A549 (cell line): ENCODE results near the gene LEUTX. TPM values are rescaled to one million over a fixed set of nuclear protein-coding genes. Genes with fewer than 3 reads are reported as not detected.

Experiments used
- ATAC-seq, 2 experiments: fragments of 200-7000 bp in 1 of 2; fragments of >200 bp in 1 of 2; cut with Nextera tagmentation in 1 of 2; cut with Tn5 transposase in 1 of 2; 3 replicates each; pipeline versions ENCODE4 v1.8.0 to v1.9.1; 2018 to 2020; ENCODE audit warnings: mild to moderate bottlenecking in 1 of 2, moderate library complexity in 1 of 2
- CTCF ChIA-PET: fragments of 300-600 bp; sonication (Branson Sonifier 250); formaldehyde crosslinking; extraction: SDS; loops from one replicate; lab custom pipeline; 2021; ENCODE audit warnings: antibody characterized with exemption, inconsistent platforms; lab: Yijun Ruan, JAX
- POLR2A ChIA-PET: fragments of 350-600 bp; formaldehyde crosslinking; extraction: SDS; loops from one replicate; lab custom pipeline; 2021; ENCODE audit warnings: antibody characterized with exemption, inconsistent platforms; lab: Yijun Ruan, JAX
- DNase-seq, 2 experiments: peaks; one replicate each; pipeline versions ENCODE4 v3.0.0 to v3.0.0-alpha.2; 2011 to 2016; ENCODE audit warnings: low read depth in 1 of 2, low spot score in 1 of 2
- FAIRE-seq: peaks from 2 replicates; lab custom pipeline; 2011; peaks lifted over from hg19 to GRCh38; lab: Jason Lieb, UNC
- H3K27ac ChIP-seq, 2 experiments: fragments of >200 bp; sonication (Bioruptor Twin); formaldehyde crosslinking; 3 replicates each; pipeline ENCODE4 v1.5.1; 2016 to 2017
- H3K4me1 ChIP-seq: fragments of >200 bp; sonication (Bioruptor Twin); formaldehyde crosslinking; 3 replicates; pipeline ENCODE4 v1.6.1; 2016
- H3K4me2 ChIP-seq: fragments of >200 bp; sonication (Bioruptor Twin); formaldehyde crosslinking; 3 replicates; pipeline ENCODE4 v1.6.1; 2016
- H3K4me3 ChIP-seq: fragments of >200 bp; sonication (Bioruptor Twin); formaldehyde crosslinking; 3 replicates; pipeline ENCODE4 v1.5.1; 2016
- H3K9me3 ChIP-seq: fragments of >200 bp; sonication (Bioruptor Twin); formaldehyde crosslinking; 3 replicates; pipeline ENCODE4 v1.6.1; 2016
- HOXA7 ChIP-seq: fragments of 250-450 bp; sonication (Bioruptor Pico); IDR thresholded peaks from 2 replicates; pipeline ENCODE4 v1.5.0; 2020; ENCODE audit warnings: mild to moderate bottlenecking, moderate library complexity
- MAFK ChIP-seq: fragments of 450-650 bp; IDR thresholded peaks from 2 replicates; pipeline ENCODE4 v1.6.1; 2014; ENCODE audit not compliant: partially characterized antibody
- POLR2AphosphoS2 ChIP-seq: conservative IDR thresholded peaks from 2 replicates; pipeline ENCODE4 v1.6.1; 2012; ENCODE audit warnings: low read length, improper control_type of control experiment, inconsistent platforms
- RARB ChIP-seq: fragments of 250-450 bp; sonication (Bioruptor Pico); IDR thresholded peaks from 2 replicates; pipeline ENCODE4 v1.8.0; 2021; ENCODE audit warnings: mild to moderate bottlenecking, moderate library complexity
- ZFP36 ChIP-seq: fragments of 450-650 bp; IDR thresholded peaks from 2 replicates; pipeline ENCODE4 v1.6.1; 2014; ENCODE audit warnings: borderline replicate concordance; ENCODE audit not compliant: partially characterized antibody
- WGBS: methylation state at CpG from one replicate; pipeline ENCODE4 v1.1.6; 2017; ENCODE audit errors: missing lambda C conversion rate; 5-methylcytosine and 5-hydroxymethylcytosine counted together
- polyA plus RNA-seq, 4 experiments: library from polyadenylated mRNA; depleted of rRNA in 3 of 4; stranded (reverse); fragments of >200 nt; fragmentation: RNase III in 1 of 4; extraction: RNeasy Plus Mini Kit Qiagen cat#74134 plus additional on column Dnase treatment in 1 of 4; gene quantifications; 2 replicates in 3 of 4; 3 replicates in 1 of 4; pipeline ENCODE4 v1.2.3, GENCODE V29; 2011 to 2017
- small RNA-seq, 6 experiments: library from RNA; depleted of rRNA; stranded (forward); fragments of <200 nt; gene quantifications; one replicate each; pipeline ENCODE3, GENCODE V24; 2012

LEUTX gene
- polyA plus RNA-seq, 2 of the 4 experiments (the other 2 are of a cell fraction) = not detected

GRCh38 chr19:39834287-39834841, 55.7 kb downstream of the LEUTX start:
- WGBS = 46% methylated on average over 19 of the region's 19 CpGs
- ChIA-PET POLR2A (interaction anchor here (0.6 to 1.7 kb wide), 27 partner anchors 11 to 1902 kb away, joined by 3 to 97 read pairs (median 4); partner anchors contain the start of genes FBL, PSMC4, RPS16 and SUPT5H), CTCF (interaction anchor here (1.2 to 2.1 kb wide), 5 partner anchors 10 to 136 kb away, joined by 4 to 42 read pairs (median 13); partner anchors contain the start of genes FBL and PSMC4)
- DNase-seq (no peak), ATAC-seq (no peak; a peak in 1 of 6 replicates), FAIRE-seq (no peak)
- H3K4me3 ChIP-seq = peak overlapping the region; percentile 73; the same call in 1 of the 3 replicates
- TF ChIP-seq HOXA7 (CRISPR knock-in tag) (no peak), POLR2AphosphoS2 (no peak), RARB (CRISPR knock-in tag) (no peak), ZFP36 (peak; percentile 1), MAFK (peak; percentile 40)
- peak overlapping the region; percentile 29 to 87; a peak in 4 of 6 replicates for H3K27ac ChIP-seq
- peak overlapping the region; percentile 56 for H3K4me2 ChIP-seq
- peaks cover 17% of the 10 kb centered on the region for H3K4me1 ChIP-seq
- no peaks in the 10 kb centered on the region for H3K9me3 ChIP-seq

Small RNA genes within 50 kb of the gene (small RNA-seq; reads per million reads assigned to genes)
- 0 reads per million in 6 experiments for gene MIR6719

Other genes with a start within 250 kb of the LEUTX start
- 9.4 and 10.9 TPM in 2 replicates for gene EID2B, start 246.0 kb upstream of the LEUTX start, polyA plus RNA-seq (2011; rRNA removed)
- 9.2 to 10.1 TPM (median 9.3 TPM) in 3 replicates for gene EID2B, start 246.0 kb upstream of the LEUTX start, polyA plus RNA-seq (2017; fragmentation: RNase III; extraction: RNeasy Plus Mini Kit Qiagen cat#74134 plus additional on column Dnase treatment)
- gene EID2, start 238.7 kb upstream of the LEUTX start, polyA plus RNA-seq (2011; rRNA removed) = 23.2 and 26.1 TPM in 2 replicates
- 49.2 to 53.0 TPM (median 52.9 TPM) in 3 replicates for gene EID2, start 238.7 kb upstream of the LEUTX start, polyA plus RNA-seq (2017; fragmentation: RNase III; extraction: RNeasy Plus Mini Kit Qiagen cat#74134 plus additional on column Dnase treatment)
- gene LGALS13, start 176.3 kb upstream of the LEUTX start, polyA plus RNA-seq (2011; rRNA removed) = not detected in 2 replicates
- not detected in 3 replicates for gene LGALS13, start 176.3 kb upstream of the LEUTX start, polyA plus RNA-seq (2017; fragmentation: RNase III; extraction: RNeasy Plus Mini Kit Qiagen cat#74134 plus additional on column Dnase treatment)
- gene LGALS16, start 122.9 kb upstream of the LEUTX start, polyA plus RNA-seq (2011; rRNA removed) = not detected in 2 replicates
- gene LGALS16, start 122.9 kb upstream of the LEUTX start, polyA plus RNA-seq (2017; fragmentation: RNase III; extraction: RNeasy Plus Mini Kit Qiagen cat#74134 plus additional on column Dnase treatment) = not detected in 3 replicates
- not detected in 2 replicates for gene LGALS14, start 74.4 kb upstream of the LEUTX start, polyA plus RNA-seq (2011; rRNA removed)
- not detected in 3 replicates for gene LGALS14, start 74.4 kb upstream of the LEUTX start, polyA plus RNA-seq (2017; fragmentation: RNase III; extraction: RNeasy Plus Mini Kit Qiagen cat#74134 plus additional on column Dnase treatment)
- not detected in 2 replicates for gene CLC, start 40.8 kb upstream of the LEUTX start, polyA plus RNA-seq (2011; rRNA removed)
- not detected in 3 replicates for gene CLC, start 40.8 kb upstream of the LEUTX start, polyA plus RNA-seq (2017; fragmentation: RNase III; extraction: RNeasy Plus Mini Kit Qiagen cat#74134 plus additional on column Dnase treatment)
- gene DYRK1B, start 55.3 kb downstream of the LEUTX start, polyA plus RNA-seq (2011; rRNA removed) = 13.8 and 17.3 TPM in 2 replicates
- gene DYRK1B, start 55.3 kb downstream of the LEUTX start, polyA plus RNA-seq (2017; fragmentation: RNase III; extraction: RNeasy Plus Mini Kit Qiagen cat#74134 plus additional on column Dnase treatment) = 12.9 to 21.2 TPM (median 18.6 TPM) in 3 replicates
- 716 and 970 TPM in 2 replicates for gene FBL, start 67.5 kb downstream of the LEUTX start, polyA plus RNA-seq (2011; rRNA removed)
- gene FBL, start 67.5 kb downstream of the LEUTX start, polyA plus RNA-seq (2017; fragmentation: RNase III; extraction: RNeasy Plus Mini Kit Qiagen cat#74134 plus additional on column Dnase treatment) = 1,011 to 1,141 TPM (median 1,077 TPM) in 3 replicates
- 1.4 and 2.8 TPM in 2 replicates for gene FCGBP, start 155.8 kb downstream of the LEUTX start, polyA plus RNA-seq (2011; rRNA removed)
- 0.61 to 0.74 TPM (median 0.62 TPM) in 3 replicates for gene FCGBP, start 155.8 kb downstream of the LEUTX start, polyA plus RNA-seq (2017; fragmentation: RNase III; extraction: RNeasy Plus Mini Kit Qiagen cat#74134 plus additional on column Dnase treatment)
- gene PSMC4, start 192.3 kb downstream of the LEUTX start, polyA plus RNA-seq (2011; rRNA removed) = 192 and 208 TPM in 2 replicates
- 276 to 295 TPM (median 284 TPM) in 3 replicates for gene PSMC4, start 192.3 kb downstream of the LEUTX start, polyA plus RNA-seq (2017; fragmentation: RNase III; extraction: RNeasy Plus Mini Kit Qiagen cat#74134 plus additional on column Dnase treatment)
- gene ZNF546, start 218.2 kb downstream of the LEUTX start, polyA plus RNA-seq (2011; rRNA removed) = 6.0 and 6.4 TPM in 2 replicates
- gene ZNF546, start 218.2 kb downstream of the LEUTX start, polyA plus RNA-seq (2017; fragmentation: RNase III; extraction: RNeasy Plus Mini Kit Qiagen cat#74134 plus additional on column Dnase treatment) = 3.1 to 3.8 TPM (median 3.7 TPM) in 3 replicates